Fibroblast of upper back skin (primary cell): ENCODE data around the gene NFATC2.

ENCODE experiments used
- DNase-seq: peaks from one replicate; pipeline ENCODE4 v3.0.0-alpha.2; 2013

NFATC2 gene

GRCh38 chr20:51447765-51448148 is 94.8 kb downstream of the NFATC2 start:
- no peak for DNase-seq

GRCh38 chr20:51447097-51447764 is 95.3 kb downstream of the NFATC2 start:
- DNase-seq: peak; percentile 97

- DNase-seq: peak; percentile 63
These were observed 95.9 kb downstream of the NFATC2 start for GRCh38 chr20:51446656-51447055.

- no peak for DNase-seq
These were observed 96.3 kb downstream of the NFATC2 start for GRCh38 chr20:51446230-51446629.

- DNase-seq: no peak
These were observed 96.9 kb downstream of the NFATC2 start for GRCh38 chr20:51445591-51445990.

GRCh38 chr20:51444922-51445438 is 97.5 kb downstream of the NFATC2 start:
- DNase-seq: no peak

- DNase-seq: peak; percentile 40
These were observed 98.1 kb downstream of the NFATC2 start for GRCh38 chr20:51444467-51444866.

GRCh38 chr20:51442602-51443001 is 99.9 kb downstream of the NFATC2 start:
- no peak for DNase-seq

GRCh38 chr20:51440589-51440988 is 101.9 kb downstream of the NFATC2 start:
- no peak for DNase-seq

- DNase-seq: no peak
These were observed 103.3 kb downstream of the NFATC2 start for GRCh38 chr20:51439160-51439689.

GRCh38 chr20:51438136-51438535 is 104.4 kb downstream of the NFATC2 start:
- DNase-seq: no peak

GRCh38 chr20:51437182-51437924 is 105.2 kb downstream of the NFATC2 start:
- DNase-seq: no peak

GRCh38 chr20:51434580-51435247 is 107.8 kb downstream of the NFATC2 start:
- peak; percentile 90 for DNase-seq

- DNase-seq: no peak
These were observed 108.5 kb downstream of the NFATC2 start for GRCh38 chr20:51434026-51434425.

- DNase-seq: no peak
These were observed 109.6 kb downstream of the NFATC2 start for GRCh38 chr20:51432875-51433274.

- DNase-seq: no peak
These were observed 110.2 kb downstream of the NFATC2 start for GRCh38 chr20:51432251-51432784.

- DNase-seq: no peak
These were observed 111.2 kb downstream of the NFATC2 start for GRCh38 chr20:51431321-51431720.

- no peak for DNase-seq
These were observed 112.1 kb downstream of the NFATC2 start for GRCh38 chr20:51430198-51430950.

GRCh38 chr20:51429696-51430095 is 112.8 kb downstream of the NFATC2 start:
- no peak for DNase-seq

GRCh38 chr20:51429144-51429482 is 113.4 kb downstream of the NFATC2 start:
- no peak for DNase-seq

- DNase-seq: peak; percentile 41
These were observed 113.9 kb downstream of the NFATC2 start for GRCh38 chr20:51428401-51429143.
